Upper lobe of right lung (tissue), 1 donor: ENCODE measurements around the gene PKM. TPM values are rescaled to one million over a fixed set of nuclear protein-coding genes. Genes with fewer than 3 reads are reported as not detected.
"Not testable (repeated sequence)": the region's sequence is repeated elsewhere in the genome, so short reads cannot be mapped to it uniquely, and the experiment has no call there.

Experiments used
- ATAC-seq: fragments of 200-7000 bp; cut with Tn5 transposase; one replicate; pipeline ENCODE4 v1.9.1; 2020; ENCODE audit warnings: mild to moderate bottlenecking, moderate library complexity
- DNase-seq: peaks from one replicate; pipeline ENCODE4 v3.0.0-alpha.2; 2020
- H3K27ac ChIP-seq: fragments of 200-600 bp; one replicate; pipeline ENCODE4 v1.8.0; 2022
- H3K27me3 ChIP-seq: fragments of 200-600 bp; one replicate; pipeline ENCODE4 v1.8.0; 2022; ENCODE audit warnings: mild to moderate bottlenecking
- H3K36me3 ChIP-seq: fragments of 200-600 bp; one replicate; pipeline ENCODE4 v1.8.0; 2022
- H3K4me1 ChIP-seq: fragments of 200-600 bp; one replicate; pipeline ENCODE4 v1.8.0; 2022
- H3K4me3 ChIP-seq: fragments of 200-600 bp; one replicate; pipeline ENCODE4 v1.8.0; 2022; ENCODE audit warnings: mild to moderate bottlenecking
- H3K9me3 ChIP-seq: fragments of 200-600 bp; one replicate; pipeline ENCODE4 v1.8.0; 2022
- intact Hi-C: fragments of 100-400 bp; cut with DNase I; formaldehyde crosslinking; loops from one replicate; pipeline ENCODE4 v1.11.0; 2022
- long read RNA-seq: library from polyadenylated mRNA; unstranded; transcript quantifications from one replicate; pipeline ENCODE4 v2.0.0, GENCODE V29; 2021
- total RNA-seq: library from RNA; stranded (reverse); fragmentation: NEBNext Ultra II Directional; extraction: Animal tissue kit (Norgen Biotek cat#: 25700); gene quantifications from one replicate; pipeline ENCODE4 v1.2.1, GENCODE V29; 2021
- TF ChIP-seq, protein P1 (sequence below): fragments of 200-600 bp; IDR thresholded peaks from one replicate; pipeline ENCODE4 v1.8.0; 2022; ENCODE audit warnings: antibody characterized with exemption
- donor health status: DM: no; HTN: yes; CAD: no; lungs with severe emphysema.

PKM gene
- total RNA-seq = 426 TPM
- long read RNA-seq, transcript PKM-202 (11 exons, 2,318 nt) = major isoform, 785 of 1,001 reads
- long read RNA-seq, transcript PKM-212 (3 exons, 3,016 nt) = minor isoform, 5 of 1,001 reads
- long read RNA-seq, transcript PKM-214 (2 exons, 2,301 nt) = minor isoform, 7 of 1,001 reads
- long read RNA-seq, partial matches to known transcripts = 132 of 1,001 reads
- long read RNA-seq, other reads (novel, unspliced or antisense) = 71 of 1,001 reads

DNA sequence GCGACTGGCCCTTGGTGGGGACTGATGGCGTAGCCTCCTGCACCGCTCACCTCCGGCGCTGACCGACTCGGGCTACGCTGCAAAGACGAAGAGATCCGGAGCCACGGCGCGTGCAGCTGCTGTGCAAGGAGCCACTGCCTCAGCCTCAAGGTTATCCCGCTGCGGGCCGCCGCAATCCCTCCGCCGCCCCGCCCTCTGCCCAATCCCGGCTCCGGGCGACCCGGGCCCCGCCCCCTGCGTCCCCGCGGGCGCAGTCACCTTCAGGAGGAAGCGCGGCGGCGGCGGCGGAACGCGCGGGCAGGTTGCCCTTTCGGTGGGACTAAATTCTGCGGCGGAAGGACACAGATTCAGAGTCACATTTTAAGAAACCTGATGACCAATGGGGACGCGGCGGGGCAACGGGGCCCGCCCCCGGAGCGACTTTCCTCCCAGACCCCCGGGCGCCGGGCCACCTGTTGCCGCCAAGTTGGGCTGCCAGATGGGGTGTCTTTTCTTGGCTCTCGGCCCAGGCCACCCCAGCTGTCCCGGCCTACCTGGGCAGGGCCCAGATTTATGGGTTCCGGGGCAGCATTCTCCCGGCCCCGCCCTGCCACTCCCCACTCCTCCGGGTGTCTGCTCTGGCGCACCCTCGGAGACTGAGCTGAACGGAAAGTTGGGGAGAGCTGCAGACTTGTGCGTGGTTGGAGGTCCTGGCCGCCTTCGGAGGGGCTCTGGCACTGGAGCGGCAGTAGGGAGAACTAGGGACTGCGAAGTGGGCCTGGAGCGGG lies at the start of gene PKM:
Gene PKM, minus strand, starts transcription at position 125 of the 767 bp plus-strand sequence. CDS start 12,093 bp downstream, outside the sequence.
- H3K27me3 ChIP-seq = no peaks in the 10 kb centered on the region
- peak within 1 kb of the TSS; percentile 92 for H3K27ac ChIP-seq
- H3K36me3 ChIP-seq = no peaks in the 10 kb centered on the region
- H3K4me3 ChIP-seq = peak within 1 kb of the TSS; percentile 100
- no peaks in the 10 kb centered on the region for H3K9me3 ChIP-seq
- H3K4me1 ChIP-seq = peaks cover 46% of the 10 kb centered on the region
- intact Hi-C loops = no loop called here
- DNase-seq = peak; percentile 99
- peak; percentile 90 for ATAC-seq
- TF ChIP-seq, protein P1, sequence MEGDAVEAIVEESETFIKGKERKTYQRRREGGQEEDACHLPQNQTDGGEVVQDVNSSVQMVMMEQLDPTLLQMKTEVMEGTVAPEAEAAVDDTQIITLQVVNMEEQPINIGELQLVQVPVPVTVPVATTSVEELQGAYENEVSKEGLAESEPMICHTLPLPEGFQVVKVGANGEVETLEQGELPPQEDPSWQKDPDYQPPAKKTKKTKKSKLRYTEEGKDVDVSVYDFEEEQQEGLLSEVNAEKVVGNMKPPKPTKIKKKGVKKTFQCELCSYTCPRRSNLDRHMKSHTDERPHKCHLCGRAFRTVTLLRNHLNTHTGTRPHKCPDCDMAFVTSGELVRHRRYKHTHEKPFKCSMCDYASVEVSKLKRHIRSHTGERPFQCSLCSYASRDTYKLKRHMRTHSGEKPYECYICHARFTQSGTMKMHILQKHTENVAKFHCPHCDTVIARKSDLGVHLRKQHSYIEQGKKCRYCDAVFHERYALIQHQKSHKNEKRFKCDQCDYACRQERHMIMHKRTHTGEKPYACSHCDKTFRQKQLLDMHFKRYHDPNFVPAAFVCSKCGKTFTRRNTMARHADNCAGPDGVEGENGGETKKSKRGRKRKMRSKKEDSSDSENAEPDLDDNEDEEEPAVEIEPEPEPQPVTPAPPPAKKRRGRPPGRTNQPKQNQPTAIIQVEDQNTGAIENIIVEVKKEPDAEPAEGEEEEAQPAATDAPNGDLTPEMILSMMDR = no peak

- TF ChIP-seq, protein P1 = no peak
- intact Hi-C loops = loop anchor here (10.0 kb wide), 1 partner anchor 76 kb away; no protein-coding TSS in a partner anchor
- no peaks in the 10 kb centered on the region for H3K9me3 ChIP-seq
- no peaks in the 10 kb centered on the region for H3K4me1 ChIP-seq
- no peak overlapping the region for H3K4me3 ChIP-seq
- DNase-seq (no peak), ATAC-seq (no peak)
- H3K27ac ChIP-seq = no peak overlapping the region
- H3K27me3 ChIP-seq = no peaks in the 10 kb centered on the region
- H3K36me3 ChIP-seq = no peaks in the 10 kb centered on the region
These were observed 49.8 kb upstream of the PKM start for GRCh38 chr15:72280751-72281150.

DNA sequence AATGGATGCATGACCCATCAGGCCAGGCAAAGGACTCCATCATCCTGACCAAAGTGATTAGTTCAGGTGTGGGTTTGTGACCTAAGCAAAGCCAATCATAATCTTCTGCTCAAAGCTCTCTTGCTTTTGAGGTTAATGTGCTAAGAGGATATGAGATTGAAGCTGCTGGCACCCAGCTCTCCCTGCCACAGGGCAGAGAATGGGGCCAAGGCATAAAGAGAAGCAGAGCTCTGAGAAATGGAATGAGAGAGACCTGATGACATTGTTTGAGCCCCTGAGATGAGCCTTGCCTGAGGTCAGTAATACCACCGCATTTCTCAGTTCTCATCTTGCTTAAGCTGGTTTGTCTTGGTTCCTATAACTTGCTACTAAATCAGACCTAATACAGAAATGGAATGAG lies 47.7 kb upstream of the PKM start:
- TF ChIP-seq, protein P1 = no peak
- Histone ChIP-seq H3K9me3 (no peaks in the 10 kb centered on the region), H3K27me3 (no peaks in the 10 kb centered on the region), H3K27ac (no peak overlapping the region), H3K4me1 (no peaks in the 10 kb centered on the region), H3K4me3 (no peak overlapping the region), H3K36me3 (no peaks in the 10 kb centered on the region)
- DNase-seq (no peak), ATAC-seq (no peak)
- intact Hi-C loops = no loop called here

- Histone ChIP-seq H3K36me3 (no peaks in the 10 kb centered on the region), H3K4me1 (peaks cover 15% of the 10 kb centered on the region), H3K9me3 (no peaks in the 10 kb centered on the region), H3K27me3 (no peaks in the 10 kb centered on the region), H3K4me3 (no peak overlapping the region), H3K27ac (no peak overlapping the region)
- TF ChIP-seq, protein P1 = no peak
- ATAC-seq (no peak), DNase-seq (no peak)
- intact Hi-C loops = no loop called here
These were observed 45.3 kb upstream of the PKM start for GRCh38 chr15:72276326-72276700.

GRCh38 chr15:72275635-72276325 lies 44.8 kb upstream of the PKM start:
- intact Hi-C loops = not testable (repeated sequence)

DNA sequence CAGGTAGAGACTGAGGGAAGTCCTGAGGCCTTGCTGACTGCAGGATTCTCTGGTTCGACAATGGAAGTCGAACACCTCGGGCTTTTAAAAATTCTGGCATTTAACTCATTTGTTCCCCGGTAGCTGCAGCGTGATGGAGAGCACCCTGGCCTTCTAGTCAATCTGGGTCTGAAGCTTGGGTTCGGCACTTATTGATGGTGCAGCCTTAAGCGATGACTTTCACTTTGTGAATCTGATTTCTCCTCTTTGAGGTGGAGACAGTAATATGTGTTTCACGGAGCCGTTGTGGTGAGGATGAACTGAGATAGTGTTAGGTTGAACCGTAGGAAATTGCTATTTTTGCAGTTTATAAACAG lies 42.0 kb upstream of the PKM start:
- peaks cover 6% of the 10 kb centered on the region for H3K36me3 ChIP-seq
- intact Hi-C loops = no loop called here
- peak overlapping the region; percentile 82 for H3K27ac ChIP-seq
- no peaks in the 10 kb centered on the region for H3K27me3 ChIP-seq
- TF ChIP-seq, protein P1 = no peak
- ATAC-seq (no peak), DNase-seq (no peak)
- peak overlapping the region; percentile 60 for H3K4me3 ChIP-seq
- H3K4me1 ChIP-seq = peaks cover 29% of the 10 kb centered on the region
- H3K9me3 ChIP-seq = no peaks in the 10 kb centered on the region

More at GRCh38 chr15:72275635-72276325, 44.8 kb upstream of the PKM start:
- not testable (repeated sequence) for H3K4me3 ChIP-seq, ATAC-seq, H3K9me3 ChIP-seq, H3K27ac ChIP-seq, H3K36me3 ChIP-seq, DNase-seq, H3K27me3 ChIP-seq
- peaks cover 19% of the 10 kb centered on the region for H3K4me1 ChIP-seq
